Breast epithelium (tissue), 3 donors: ENCODE measurements around the gene SLC35F3.

ENCODE experiments used
- CTCF ChIP-seq, 3 donors: fragments of 450-650 bp; IDR thresholded peaks; one replicate each; pipeline ENCODE4 v1.5.1; 2016 to 2017; ENCODE audit warnings: antibody characterized with exemption in 3 of 3, mild to moderate bottlenecking in 3 of 3, moderate library complexity in 3 of 3
- POLR2A ChIP-seq: fragments of 450-650 bp; IDR thresholded peaks from one replicate; pipeline ENCODE4 v1.6.1; 2016; ENCODE audit warnings: antibody characterized with exemption, mild to moderate bottlenecking, moderate library complexity

- TF ChIP-seq POLR2A: no peak
- no peak for TF ChIP-seq CTCF (IDR thresholded peaks at IDR 0.05)
These were observed 236.5 kb downstream of the SLC35F3 start for GRCh38 chr1:234141006-234141405.
